ENCODE data around the gene TPO.

The TPO gene

GRCh38 chr2:1521878-1522830 lies 108.9 kb downstream of the TPO start:
- no peak for DNase-seq (ENCODE audit: low read depth, low spot score)

GRCh38 chr2:1527153-1527992 lies 114.1 kb downstream of the TPO start:
- DNase-seq (ENCODE audit: low read depth, low spot score), result no peak

- DNase-seq (ENCODE audit: low read depth, low spot score), result no peak
Measured at GRCh38 chr2:1528273-1529064, 115.2 kb downstream of the TPO start.

- peak; percentile 71 for DNase-seq (ENCODE audit: low read depth, low spot score)
Measured at GRCh38 chr2:1538663-1539062, 125.4 kb downstream of the TPO start.

- no peak for DNase-seq (ENCODE audit: low read depth, low spot score)
Measured at GRCh38 chr2:1539441-1539840, 126.2 kb downstream of the TPO start.

- no peak for DNase-seq (ENCODE audit: low read depth, low spot score)
Measured at GRCh38 chr2:1539973-1540372, 126.7 kb downstream of the TPO start.

GRCh38 chr2:1540481-1540880 lies 127.2 kb downstream of the TPO start:
- no peak for DNase-seq (ENCODE audit: low read depth, low spot score)

GRCh38 chr2:1541040-1541439 lies 127.8 kb downstream of the TPO start:
- no peak for DNase-seq (ENCODE audit: low read depth, low spot score)

GRCh38 chr2:1541819-1542475 lies 128.7 kb downstream of the TPO start:
- no peak for DNase-seq (ENCODE audit: low read depth, low spot score)

GRCh38 chr2:1542971-1543370 lies 129.7 kb downstream of the TPO start:
- DNase-seq (ENCODE audit: low read depth, low spot score), result no peak

GRCh38 chr2:1543776-1544477 lies 130.7 kb downstream of the TPO start:
- DNase-seq (ENCODE audit: low read depth, low spot score), result no peak

- DNase-seq (ENCODE audit: low read depth, low spot score), result no peak
Measured at GRCh38 chr2:1544478-1545069, 131.3 kb downstream of the TPO start.

GRCh38 chr2:1546023-1546591 lies 132.8 kb downstream of the TPO start:
- peak; percentile 64 for DNase-seq (ENCODE audit: low read depth, low spot score)

- DNase-seq (ENCODE audit: low read depth, low spot score), result no peak
Measured at GRCh38 chr2:1546901-1547300, 133.6 kb downstream of the TPO start.

- DNase-seq (ENCODE audit: low read depth, low spot score), result no peak
Measured at GRCh38 chr2:1548910-1549673, 135.8 kb downstream of the TPO start.

GRCh38 chr2:1550076-1550475 lies 136.8 kb downstream of the TPO start:
- peak; percentile 50 for DNase-seq (ENCODE audit: low read depth, low spot score)

GRCh38 chr2:1550658-1551316 lies 137.5 kb downstream of the TPO start:
- peak; percentile 76 for DNase-seq (ENCODE audit: low read depth, low spot score)

- DNase-seq (ENCODE audit: low read depth, low spot score), result no peak
Measured at GRCh38 chr2:1551905-1552304, 138.6 kb downstream of the TPO start.

GRCh38 chr2:1552611-1553010 lies 139.3 kb downstream of the TPO start:
- DNase-seq (ENCODE audit: low read depth, low spot score), result no peak

All from ELF-1 (cell line).